ENCODE results near the gene POU3F2. TPM values are rescaled to one million over a fixed set of nuclear protein-coding genes. Genes with fewer than 3 reads are reported as not detected.

POU3F2 gene
- total RNA-seq, 1 donor from 2014 or later: 12.2 TPM

- peaks cover 45% of the 10 kb centered on the region for H3K36me3 Mint-ChIP-seq
- Histone ChIP-seq H3K4me2 (peak overlapping the region; percentile 88), H3K9ac (no peak overlapping the region), H3K4me3 (peak overlapping the region; percentile 56), H2AFZ (replicated peaks) (no peak overlapping the region), H3K27me3 (peaks cover 91% of the 10 kb centered on the region), H3K79me2 (ENCODE audit: low read depth) (peaks cover 46% of the 10 kb centered on the region), H3F3A (ENCODE audit: low read depth) (peaks cover 47% of the 10 kb centered on the region), H4K20me1 (ENCODE audit: low read depth) (peaks cover 57% of the 10 kb centered on the region), H3K27ac (no peak overlapping the region), H3K9me3 (ENCODE audit: low read depth) (no peaks in the 10 kb centered on the region), H3K4me1 (peaks cover 46% of the 10 kb centered on the region), H3K36me3 (no peaks in the 10 kb centered on the region)
- peaks cover 23% of the 10 kb centered on the region for H3K4me1 Mint-ChIP-seq
- peaks cover 2% of the 10 kb centered on the region for H3K27me3 Mint-ChIP-seq (ENCODE audit: insufficient read depth, low read depth)
- H3K9me3 Mint-ChIP-seq: peaks cover 2% of the 10 kb centered on the region
- TF ChIP-seq CTCF (IDR thresholded peaks at IDR 0.05): no peak
- peak; percentile 21 for TF ChIP-seq EZH2phosphoT487 (IDR thresholded peaks at IDR 0.05)
- DNase-seq (ENCODE audit: low spot score): peak; percentile 76
- peak overlapping the region; percentile 94 for H3K4me3 Mint-ChIP-seq
- peak overlapping the region; percentile 97 for H3K27ac Mint-ChIP-seq
These were observed 1.9 kb downstream of the POU3F2 start for GRCh38 chr6:98836025-98836961.

GRCh38 chr6:98836962-98837944 is 2.9 kb downstream of the POU3F2 start:
- peaks cover 91% of the 10 kb centered on the region for H3K27me3 ChIP-seq
- peaks cover 30% of the 10 kb centered on the region for H3K4me1 Mint-ChIP-seq
- H3K4me3 ChIP-seq: peak overlapping the region; percentile 56
- H3K9me3 Mint-ChIP-seq: peaks cover 2% of the 10 kb centered on the region
- TF ChIP-seq EZH2phosphoT487 (IDR thresholded peaks at IDR 0.05) (no peak), CTCF (IDR thresholded peaks at IDR 0.05) (no peak), EZH2 (IDR thresholded peaks at IDR 0.05) (peak; percentile 18)
- H3K27ac Mint-ChIP-seq: peak overlapping the region; percentile 90
- no peak overlapping the region for H3K27ac ChIP-seq
- H3K4me1 ChIP-seq: peaks cover 46% of the 10 kb centered on the region
- no peak overlapping the region for H3K9ac ChIP-seq
- H3K9me3 ChIP-seq (ENCODE audit: low read depth): no peaks in the 10 kb centered on the region
- peaks cover 46% of the 10 kb centered on the region for H3K79me2 ChIP-seq (ENCODE audit: low read depth)
- H3K4me2 ChIP-seq: peak overlapping the region; percentile 88
- H3K27me3 Mint-ChIP-seq (ENCODE audit: insufficient read depth, low read depth): no peaks in the 10 kb centered on the region
- no peak overlapping the region for H2AFZ ChIP-seq (replicated peaks)
- H3K4me3 Mint-ChIP-seq: peak overlapping the region; percentile 94
- H4K20me1 ChIP-seq (ENCODE audit: low read depth): peaks cover 67% of the 10 kb centered on the region
- H3K36me3 Mint-ChIP-seq: peaks cover 53% of the 10 kb centered on the region
- no peaks in the 10 kb centered on the region for H3K36me3 ChIP-seq
- peaks cover 47% of the 10 kb centered on the region for H3F3A ChIP-seq (ENCODE audit: low read depth)
- DNase-seq (ENCODE audit: low spot score): no peak

- H2AFZ ChIP-seq (replicated peaks): no peak overlapping the region
- H3K4me3 ChIP-seq: peak overlapping the region; percentile 56
- DNase-seq (ENCODE audit: low spot score): peak; percentile 45
- H3F3A ChIP-seq (ENCODE audit: low read depth): peaks cover 39% of the 10 kb centered on the region
- H3K27me3 ChIP-seq: peaks cover 91% of the 10 kb centered on the region
- H3K27ac Mint-ChIP-seq: peak overlapping the region; percentile 97
- H3K4me1 Mint-ChIP-seq: peaks cover 29% of the 10 kb centered on the region
- H3K27me3 Mint-ChIP-seq (ENCODE audit: insufficient read depth, low read depth): no peaks in the 10 kb centered on the region
- H3K36me3 Mint-ChIP-seq: peaks cover 56% of the 10 kb centered on the region
- no peak overlapping the region for H3K9ac ChIP-seq
- H3K4me3 Mint-ChIP-seq: peak overlapping the region; percentile 94
- TF ChIP-seq EZH2 (IDR thresholded peaks at IDR 0.05): no peak
- TF ChIP-seq CTCF (IDR thresholded peaks at IDR 0.05): no peak
- TF ChIP-seq EZH2phosphoT487 (IDR thresholded peaks at IDR 0.05): no peak
- peaks cover 2% of the 10 kb centered on the region for H3K9me3 Mint-ChIP-seq
- peaks cover 46% of the 10 kb centered on the region for H3K79me2 ChIP-seq (ENCODE audit: low read depth)
- peaks cover 75% of the 10 kb centered on the region for H4K20me1 ChIP-seq (ENCODE audit: low read depth)
- H3K9me3 ChIP-seq (ENCODE audit: low read depth): no peaks in the 10 kb centered on the region
- H3K36me3 ChIP-seq: no peaks in the 10 kb centered on the region
- H3K4me1 ChIP-seq: peaks cover 52% of the 10 kb centered on the region
- H3K4me2 ChIP-seq: peak overlapping the region; percentile 88
- H3K27ac ChIP-seq: no peak overlapping the region
These were observed 3.7 kb downstream of the POU3F2 start for GRCh38 chr6:98838032-98838431.
